Uterus (tissue), 2 donors: ENCODE data around the gene SEC22B.
"Not testable (repeated sequence)": the region's sequence is repeated elsewhere in the genome, so short reads cannot be mapped to it uniquely, and the experiment has no call there.

Experiments used
- POLR2A ChIP-seq, 2 donors: fragments of 450-650 bp; IDR thresholded peaks; one replicate each; pipeline ENCODE4 v1.6.1; 2016; ENCODE audit warnings: antibody characterized with exemption in 2 of 2, mild to moderate bottlenecking in 1 of 2, moderate library complexity in 1 of 2
- TF ChIP-seq, protein P1 (sequence below), 4 experiments: fragments of 200-600 bp in 2 of 4; fragments of 450-650 bp in 2 of 4; sonication (generic) in 2 of 4; IDR thresholded peaks; one replicate each; pipeline ENCODE4 v1.5.1; 2016 to 2019; ENCODE audit warnings: antibody characterized with exemption in 4 of 4, mild to moderate bottlenecking in 2 of 4, moderate library complexity in 1 of 4

DNA sequence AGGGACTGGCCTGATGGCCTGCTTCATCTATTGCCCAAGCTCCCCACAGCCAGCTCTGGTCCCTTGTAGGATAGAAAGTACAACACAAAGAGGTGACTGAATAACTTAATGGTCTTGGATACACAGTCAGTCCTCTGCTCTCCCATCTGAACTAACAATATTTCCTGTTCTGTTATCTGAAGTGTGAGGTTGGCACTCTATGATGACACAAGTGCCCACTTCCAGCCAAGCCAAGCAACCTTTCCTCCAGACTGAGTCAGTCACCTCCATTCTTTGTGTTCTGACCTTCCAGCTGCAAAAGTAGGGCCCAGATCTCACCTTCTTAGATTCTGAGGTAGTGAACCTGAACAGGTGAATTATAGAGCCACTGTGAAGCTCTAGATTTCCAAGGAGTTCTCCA is 34.5 kb downstream of the SEC22B start:
- TF ChIP-seq, protein P1, sequence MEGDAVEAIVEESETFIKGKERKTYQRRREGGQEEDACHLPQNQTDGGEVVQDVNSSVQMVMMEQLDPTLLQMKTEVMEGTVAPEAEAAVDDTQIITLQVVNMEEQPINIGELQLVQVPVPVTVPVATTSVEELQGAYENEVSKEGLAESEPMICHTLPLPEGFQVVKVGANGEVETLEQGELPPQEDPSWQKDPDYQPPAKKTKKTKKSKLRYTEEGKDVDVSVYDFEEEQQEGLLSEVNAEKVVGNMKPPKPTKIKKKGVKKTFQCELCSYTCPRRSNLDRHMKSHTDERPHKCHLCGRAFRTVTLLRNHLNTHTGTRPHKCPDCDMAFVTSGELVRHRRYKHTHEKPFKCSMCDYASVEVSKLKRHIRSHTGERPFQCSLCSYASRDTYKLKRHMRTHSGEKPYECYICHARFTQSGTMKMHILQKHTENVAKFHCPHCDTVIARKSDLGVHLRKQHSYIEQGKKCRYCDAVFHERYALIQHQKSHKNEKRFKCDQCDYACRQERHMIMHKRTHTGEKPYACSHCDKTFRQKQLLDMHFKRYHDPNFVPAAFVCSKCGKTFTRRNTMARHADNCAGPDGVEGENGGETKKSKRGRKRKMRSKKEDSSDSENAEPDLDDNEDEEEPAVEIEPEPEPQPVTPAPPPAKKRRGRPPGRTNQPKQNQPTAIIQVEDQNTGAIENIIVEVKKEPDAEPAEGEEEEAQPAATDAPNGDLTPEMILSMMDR (IDR thresholded peaks at IDR 0.05) = not testable (repeated sequence)
- not testable (repeated sequence) for TF ChIP-seq POLR2A (IDR thresholded peaks at IDR 0.05)
